IPS-18c (cell line): ENCODE data around the gene INSM1.

Source experiments
- H3K4me3 ChIP-seq: 2 replicates; pipeline ENCODE4 v1.7.0; 2013; ENCODE audit warnings: low read depth, mild to moderate bottlenecking, low read length, moderate library complexity; ENCODE audit not compliant: insufficient read depth
- H3K9me3 ChIP-seq: one replicate; pipeline ENCODE4 v1.6.1; 2013; ENCODE audit warnings: mild to moderate bottlenecking, low read length, moderate library complexity; ENCODE audit not compliant: control insufficient read depth, insufficient read depth

The INSM1 gene, protein sequence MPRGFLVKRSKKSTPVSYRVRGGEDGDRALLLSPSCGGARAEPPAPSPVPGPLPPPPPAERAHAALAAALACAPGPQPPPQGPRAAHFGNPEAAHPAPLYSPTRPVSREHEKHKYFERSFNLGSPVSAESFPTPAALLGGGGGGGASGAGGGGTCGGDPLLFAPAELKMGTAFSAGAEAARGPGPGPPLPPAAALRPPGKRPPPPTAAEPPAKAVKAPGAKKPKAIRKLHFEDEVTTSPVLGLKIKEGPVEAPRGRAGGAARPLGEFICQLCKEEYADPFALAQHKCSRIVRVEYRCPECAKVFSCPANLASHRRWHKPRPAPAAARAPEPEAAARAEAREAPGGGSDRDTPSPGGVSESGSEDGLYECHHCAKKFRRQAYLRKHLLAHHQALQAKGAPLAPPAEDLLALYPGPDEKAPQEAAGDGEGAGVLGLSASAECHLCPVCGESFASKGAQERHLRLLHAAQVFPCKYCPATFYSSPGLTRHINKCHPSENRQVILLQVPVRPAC

DNA sequence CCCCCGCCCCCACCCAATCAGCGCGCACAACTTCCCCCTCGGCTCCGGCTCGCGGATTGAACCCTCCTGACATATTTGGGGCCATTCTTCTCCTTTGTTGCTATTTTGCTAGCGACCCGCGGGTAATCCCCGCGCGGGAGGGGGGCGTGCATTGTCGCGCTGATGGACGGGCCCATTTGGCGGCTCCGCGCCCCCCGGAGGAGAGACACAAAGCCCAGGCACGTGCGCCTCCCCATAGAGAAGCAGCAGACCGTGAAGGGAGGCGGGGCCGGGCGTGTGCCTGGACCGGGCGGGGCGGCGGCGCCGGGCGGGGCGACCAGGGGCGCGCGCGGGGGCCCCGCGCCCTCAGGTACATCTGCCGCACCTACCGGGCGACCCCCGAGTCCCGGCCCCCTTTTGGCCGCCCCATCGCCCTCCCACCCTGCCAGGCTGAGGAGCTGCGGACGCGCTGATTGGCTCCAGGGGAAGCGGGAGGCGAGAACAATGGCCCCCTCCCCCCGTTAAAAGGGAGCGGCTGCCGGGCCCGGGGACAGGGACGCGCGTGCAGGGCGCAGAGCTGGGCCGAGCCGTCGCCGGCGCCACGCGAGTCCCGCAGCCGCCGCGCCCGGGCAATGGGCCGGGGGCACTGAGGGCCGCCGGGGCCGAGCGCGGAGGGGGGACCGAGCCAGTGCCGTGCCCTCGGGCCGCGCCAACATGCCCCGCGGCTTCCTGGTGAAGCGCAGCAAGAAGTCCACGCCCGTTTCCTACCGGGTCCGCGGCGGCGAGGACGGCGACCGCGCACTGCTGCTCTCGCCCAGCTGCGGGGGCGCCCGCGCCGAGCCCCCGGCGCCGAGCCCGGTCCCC, at the start of gene INSM1:
TSS of gene INSM1 (plus strand) at position 530 of the 843 bp plus-strand sequence. CDS start at position 694, 164 bp downstream.
- Histone ChIP-seq H3K4me3 (peak within 1 kb of the TSS; percentile 56), H3K9me3 (no peaks in the 10 kb centered on the region)

GRCh38 chr20:20318365-20319161, 49.3 kb upstream of the INSM1 start:
- no peaks in the 10 kb centered on the region for H3K9me3 ChIP-seq
- no peak overlapping the region for H3K4me3 ChIP-seq

GRCh38 chr20:20321134-20321533, 46.8 kb upstream of the INSM1 start:
- no peak overlapping the region for H3K4me3 ChIP-seq
- H3K9me3 ChIP-seq: no peaks in the 10 kb centered on the region

DNA sequence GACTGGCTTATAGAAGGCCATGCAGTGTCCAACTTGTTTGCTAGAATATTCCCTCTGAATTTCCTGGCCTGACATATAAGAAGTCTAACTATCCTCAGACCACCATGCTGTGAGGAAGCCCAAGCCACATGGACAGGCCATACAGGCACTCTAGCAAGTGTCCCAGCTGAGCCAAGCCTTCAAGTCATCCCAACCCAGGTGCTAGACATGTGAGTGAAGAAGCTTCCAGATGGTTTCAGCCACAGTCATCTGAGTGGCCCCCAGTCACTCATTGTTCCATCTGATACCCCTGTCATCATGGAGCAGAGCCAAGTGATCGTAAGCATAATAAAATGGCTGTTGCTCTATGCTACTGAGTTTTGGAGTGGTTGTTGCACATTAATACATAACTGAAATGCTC, 46.0 kb upstream of the INSM1 start:
- H3K4me3 ChIP-seq: no peak overlapping the region

DNA sequence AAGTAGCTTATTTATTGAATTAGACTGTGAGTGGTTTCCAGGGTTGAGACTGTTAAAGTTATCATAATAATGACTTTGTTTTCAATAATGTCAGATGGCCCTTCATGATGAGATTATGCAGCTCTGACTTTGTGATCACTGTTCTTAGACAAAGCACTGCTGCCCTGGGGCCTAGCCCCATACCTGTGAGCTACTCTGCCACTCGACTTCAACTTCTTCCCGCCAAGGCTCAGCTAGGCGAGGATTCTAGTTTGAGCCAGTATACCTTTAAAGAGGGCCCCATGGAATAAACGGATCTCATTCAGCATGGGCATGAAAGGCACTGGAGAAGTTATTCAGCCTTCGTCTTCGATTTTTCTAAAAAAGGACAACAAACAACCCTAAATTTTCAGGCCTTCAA, 45.0 kb upstream of the INSM1 start:
- H3K9me3 ChIP-seq: no peaks in the 10 kb centered on the region

More for the DNA sequence above, 46.0 kb upstream of the INSM1 start:
- no peaks in the 10 kb centered on the region for H3K9me3 ChIP-seq

DNA sequence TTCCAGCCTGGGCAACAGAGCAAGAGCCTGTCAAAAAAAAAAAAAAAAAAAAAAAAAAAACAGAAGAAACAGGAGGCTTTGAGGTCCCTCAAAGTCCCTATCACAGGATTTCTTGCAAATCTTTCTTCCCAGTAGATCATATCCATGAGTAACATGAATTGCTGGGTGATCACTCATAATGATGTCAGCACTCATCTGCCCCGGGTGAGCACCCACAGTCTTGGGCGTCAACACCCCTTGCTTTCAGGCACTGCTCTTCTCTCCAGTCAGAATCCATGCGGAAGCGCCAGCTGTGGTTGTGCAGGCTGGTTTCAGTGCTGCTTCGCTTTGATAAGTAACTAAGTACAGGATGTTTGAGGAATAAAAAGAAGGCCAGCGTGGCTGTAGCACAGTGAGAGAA, 40.2 kb upstream of the INSM1 start:
- Histone ChIP-seq H3K4me3 (no peak overlapping the region), H3K9me3 (no peaks in the 10 kb centered on the region)

More for the DNA sequence above, 45.0 kb upstream of the INSM1 start:
- no peak overlapping the region for H3K4me3 ChIP-seq

GRCh38 chr20:20329564-20329963, 38.3 kb upstream of the INSM1 start:
- no peaks in the 10 kb centered on the region for H3K9me3 ChIP-seq
- H3K4me3 ChIP-seq: no peak overlapping the region

DNA sequence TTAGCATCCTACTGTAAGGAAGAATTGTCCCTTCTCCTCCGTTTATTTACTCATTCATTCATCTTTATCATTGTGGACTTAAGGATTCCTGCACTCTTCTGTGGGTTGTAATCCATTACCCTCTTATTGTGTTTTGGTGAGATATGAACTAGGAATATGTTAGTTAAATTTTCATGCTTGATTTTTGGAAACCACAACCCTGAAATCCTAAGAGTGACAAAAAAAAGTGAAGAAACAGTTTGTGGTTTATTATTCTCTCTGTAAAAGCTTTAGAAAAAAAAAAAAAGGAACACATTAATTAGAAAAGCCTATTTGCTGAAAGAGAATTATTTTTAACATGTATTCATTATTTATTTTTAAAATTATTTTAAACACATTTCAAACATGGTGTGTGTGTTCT, 36.7 kb upstream of the INSM1 start:
- Histone ChIP-seq H3K9me3 (no peaks in the 10 kb centered on the region), H3K4me3 (no peak overlapping the region)

GRCh38 chr20:20331817-20332216, 36.1 kb upstream of the INSM1 start:
- H3K9me3 ChIP-seq: no peaks in the 10 kb centered on the region
- H3K4me3 ChIP-seq: no peak overlapping the region

DNA sequence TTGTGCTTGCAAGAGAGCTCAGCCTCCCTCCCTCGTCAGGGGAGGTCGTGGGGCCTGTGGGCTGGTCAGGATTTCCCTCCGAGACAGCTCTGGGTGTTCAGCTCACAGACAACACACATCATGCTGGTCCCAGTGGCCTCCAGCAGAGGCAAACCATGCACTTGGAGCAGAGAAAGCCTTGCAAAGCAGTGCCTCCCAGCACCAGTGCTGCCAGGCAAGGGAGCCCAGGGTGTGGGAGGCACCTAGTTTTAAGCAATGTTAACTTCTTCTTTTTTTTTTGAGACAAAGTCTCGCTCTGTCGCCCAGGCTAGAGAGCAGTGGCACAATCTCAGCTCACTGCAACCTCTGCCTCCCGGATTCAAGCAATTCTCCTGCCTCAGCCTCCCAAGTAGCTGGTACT, 34.0 kb upstream of the INSM1 start:
- H3K4me3 ChIP-seq: no peak overlapping the region
- no peaks in the 10 kb centered on the region for H3K9me3 ChIP-seq

GRCh38 chr20:20334489-20334888, 33.4 kb upstream of the INSM1 start:
- Histone ChIP-seq H3K4me3 (no peak overlapping the region), H3K9me3 (no peaks in the 10 kb centered on the region)

- no peaks in the 10 kb centered on the region for H3K9me3 ChIP-seq
- no peak overlapping the region for H3K4me3 ChIP-seq
Measured at GRCh38 chr20:20338133-20338730, 29.7 kb upstream of the INSM1 start.

DNA sequence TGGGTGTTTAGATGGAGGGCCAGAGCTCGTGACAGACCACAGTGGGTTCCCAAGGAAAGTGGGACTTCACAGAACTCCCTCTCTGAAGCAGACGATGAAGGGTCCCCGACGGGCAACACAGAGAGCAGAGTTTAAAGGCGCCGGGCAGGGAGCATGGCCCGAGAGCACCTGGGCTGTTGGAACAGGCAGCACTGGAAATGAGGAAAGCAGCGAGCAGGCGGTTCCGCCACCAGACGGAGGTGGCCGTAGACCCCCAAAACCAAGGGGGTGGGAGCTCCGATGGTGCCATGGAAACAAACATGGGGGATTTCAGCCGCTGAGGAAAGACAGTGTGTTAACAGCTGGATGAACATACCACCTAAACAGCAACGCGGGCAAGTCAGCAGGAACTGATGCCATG, 27.5 kb upstream of the INSM1 start:
- Histone ChIP-seq H3K9me3 (no peaks in the 10 kb centered on the region), H3K4me3 (no peak overlapping the region)

GRCh38 chr20:20341371-20341770, 26.5 kb upstream of the INSM1 start:
- Histone ChIP-seq H3K9me3 (no peaks in the 10 kb centered on the region), H3K4me3 (no peak overlapping the region)

GRCh38 chr20:20342066-20342465, 25.8 kb upstream of the INSM1 start:
- H3K9me3 ChIP-seq: no peaks in the 10 kb centered on the region
- H3K4me3 ChIP-seq: no peak overlapping the region

GRCh38 chr20:20343932-20344331, 24.0 kb upstream of the INSM1 start:
- Histone ChIP-seq H3K4me3 (no peak overlapping the region), H3K9me3 (no peaks in the 10 kb centered on the region)

GRCh38 chr20:20344476-20344875, 23.4 kb upstream of the INSM1 start:
- H3K4me3 ChIP-seq: no peak overlapping the region
- H3K9me3 ChIP-seq: no peaks in the 10 kb centered on the region
